ENCODE measurements around the gene PANK4.

The PANK4 gene

DNA sequence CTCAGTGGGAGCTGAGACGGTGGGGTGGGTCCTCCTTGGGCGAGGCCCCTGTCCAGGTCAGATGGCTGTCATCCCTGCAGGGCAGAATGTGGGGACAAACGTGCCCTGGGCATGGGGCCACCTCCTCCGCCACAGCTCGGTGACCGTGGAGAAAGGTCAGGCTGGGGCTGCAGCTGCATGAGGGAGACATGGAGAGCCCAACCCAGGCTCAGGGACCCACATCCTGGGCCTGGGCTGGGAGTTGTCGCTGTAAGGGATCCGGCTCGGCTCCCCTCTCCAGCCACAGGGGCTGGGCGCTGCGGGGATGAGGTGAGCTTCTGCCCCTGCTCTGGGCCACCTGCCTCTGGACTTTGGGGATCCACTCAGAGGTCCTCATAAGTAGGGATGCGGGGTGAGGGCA is 50.8 kb downstream of the PANK4 start:
- DNase-seq (ENCODE audit: extremely low read depth, low read depth): no peak

DNA sequence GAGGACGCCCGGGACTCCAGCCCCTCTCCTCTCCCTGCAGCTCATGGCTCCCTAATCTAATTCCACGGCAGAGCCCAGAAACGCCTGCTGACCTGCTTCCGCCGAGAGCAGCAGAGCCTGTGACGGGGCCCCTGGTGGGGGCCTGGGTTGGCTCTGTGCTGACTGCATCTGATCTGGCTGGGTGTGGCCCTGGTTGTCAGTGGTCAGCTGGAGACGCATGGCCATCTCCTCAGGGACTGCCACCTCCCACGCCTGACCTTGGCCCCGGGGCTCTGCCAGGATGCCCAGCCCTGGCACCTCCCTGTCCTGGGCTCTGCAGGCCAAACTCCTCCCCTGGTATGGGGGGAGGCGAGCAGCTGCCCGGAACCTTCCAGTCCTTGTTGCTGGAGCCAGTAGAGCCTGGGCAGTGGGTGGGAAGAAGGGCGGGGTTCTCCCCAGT is 51.4 kb downstream of the PANK4 start:
- TF ChIP-seq, protein P1, sequence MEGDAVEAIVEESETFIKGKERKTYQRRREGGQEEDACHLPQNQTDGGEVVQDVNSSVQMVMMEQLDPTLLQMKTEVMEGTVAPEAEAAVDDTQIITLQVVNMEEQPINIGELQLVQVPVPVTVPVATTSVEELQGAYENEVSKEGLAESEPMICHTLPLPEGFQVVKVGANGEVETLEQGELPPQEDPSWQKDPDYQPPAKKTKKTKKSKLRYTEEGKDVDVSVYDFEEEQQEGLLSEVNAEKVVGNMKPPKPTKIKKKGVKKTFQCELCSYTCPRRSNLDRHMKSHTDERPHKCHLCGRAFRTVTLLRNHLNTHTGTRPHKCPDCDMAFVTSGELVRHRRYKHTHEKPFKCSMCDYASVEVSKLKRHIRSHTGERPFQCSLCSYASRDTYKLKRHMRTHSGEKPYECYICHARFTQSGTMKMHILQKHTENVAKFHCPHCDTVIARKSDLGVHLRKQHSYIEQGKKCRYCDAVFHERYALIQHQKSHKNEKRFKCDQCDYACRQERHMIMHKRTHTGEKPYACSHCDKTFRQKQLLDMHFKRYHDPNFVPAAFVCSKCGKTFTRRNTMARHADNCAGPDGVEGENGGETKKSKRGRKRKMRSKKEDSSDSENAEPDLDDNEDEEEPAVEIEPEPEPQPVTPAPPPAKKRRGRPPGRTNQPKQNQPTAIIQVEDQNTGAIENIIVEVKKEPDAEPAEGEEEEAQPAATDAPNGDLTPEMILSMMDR (IDR thresholded peaks at IDR 0.05; ENCODE audit: low read depth, low read length): no peak
- DNase-seq (ENCODE audit: extremely low read depth, low read depth): no peak

More for the DNA sequence above, 50.8 kb downstream of the PANK4 start:
- TF ChIP-seq, protein P1 (IDR thresholded peaks at IDR 0.05; ENCODE audit: low read depth, low read length): no peak

DNA sequence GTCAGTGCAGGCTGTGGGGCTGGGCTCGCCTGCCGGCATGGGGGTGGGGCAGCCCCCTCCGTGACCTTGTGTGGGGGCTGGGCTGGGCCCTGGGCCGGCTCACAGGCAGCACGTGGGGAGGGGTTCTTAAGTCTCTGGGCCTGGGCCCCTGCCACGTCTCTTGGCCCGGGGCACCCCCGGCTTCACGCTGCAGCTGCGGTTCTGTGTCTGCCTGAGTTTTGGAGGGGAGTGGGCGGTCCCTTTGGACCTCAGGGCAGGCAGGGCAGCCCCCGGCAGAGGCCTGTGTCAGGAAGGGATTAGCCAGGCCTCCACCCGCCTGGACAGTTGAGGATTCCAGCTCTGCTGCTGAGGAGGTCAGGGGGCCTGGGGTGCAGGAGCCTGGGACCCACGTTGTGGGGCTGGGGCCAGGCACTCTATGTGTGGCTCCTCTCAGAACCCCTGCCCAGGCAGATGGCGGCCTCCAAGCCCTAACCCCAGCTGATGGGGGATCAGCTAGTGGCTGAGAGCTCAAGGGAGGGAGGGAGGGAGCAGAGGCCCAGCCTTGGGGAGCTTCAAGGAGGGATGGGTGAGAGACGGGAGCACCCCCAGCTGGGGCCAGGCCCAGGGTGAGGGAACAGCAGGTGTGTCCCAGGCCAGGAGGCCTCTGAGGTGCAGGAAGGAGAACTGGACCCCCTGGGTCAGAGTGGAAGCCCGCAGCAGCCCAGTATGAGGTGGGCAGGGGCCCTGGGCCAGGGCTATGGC is 52.1 kb downstream of the PANK4 start:
- DNase-seq (ENCODE audit: extremely low read depth, low read depth): no peak

DNA sequence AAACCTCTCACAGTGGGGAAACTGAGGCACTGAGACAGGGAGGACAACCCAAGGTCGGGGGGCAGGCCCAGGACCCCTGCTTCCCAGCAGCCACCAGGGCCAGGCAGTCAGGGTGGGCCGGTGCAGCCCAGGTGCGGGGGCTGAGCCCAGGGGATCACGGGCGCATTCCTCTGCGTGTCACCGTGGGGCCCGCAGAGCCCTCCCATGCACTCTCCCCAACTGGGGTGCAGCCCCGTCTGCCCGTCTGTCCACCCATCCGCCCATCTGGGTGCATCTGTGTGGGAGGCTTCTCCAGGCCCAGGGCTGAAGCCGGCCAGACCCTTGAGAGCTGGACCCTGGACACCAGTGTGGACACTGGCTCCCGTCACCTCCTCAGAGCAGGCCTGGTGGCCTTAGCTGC is 53.2 kb downstream of the PANK4 start:
- no peak for DNase-seq (ENCODE audit: extremely low read depth, low read depth)
- TF ChIP-seq, protein P1 (IDR thresholded peaks at IDR 0.05; ENCODE audit: low read depth, low read length): no peak

More for the DNA sequence above, 52.1 kb downstream of the PANK4 start:
- TF ChIP-seq, protein P1 (IDR thresholded peaks at IDR 0.05; ENCODE audit: low read depth, low read length): no peak

DNA sequence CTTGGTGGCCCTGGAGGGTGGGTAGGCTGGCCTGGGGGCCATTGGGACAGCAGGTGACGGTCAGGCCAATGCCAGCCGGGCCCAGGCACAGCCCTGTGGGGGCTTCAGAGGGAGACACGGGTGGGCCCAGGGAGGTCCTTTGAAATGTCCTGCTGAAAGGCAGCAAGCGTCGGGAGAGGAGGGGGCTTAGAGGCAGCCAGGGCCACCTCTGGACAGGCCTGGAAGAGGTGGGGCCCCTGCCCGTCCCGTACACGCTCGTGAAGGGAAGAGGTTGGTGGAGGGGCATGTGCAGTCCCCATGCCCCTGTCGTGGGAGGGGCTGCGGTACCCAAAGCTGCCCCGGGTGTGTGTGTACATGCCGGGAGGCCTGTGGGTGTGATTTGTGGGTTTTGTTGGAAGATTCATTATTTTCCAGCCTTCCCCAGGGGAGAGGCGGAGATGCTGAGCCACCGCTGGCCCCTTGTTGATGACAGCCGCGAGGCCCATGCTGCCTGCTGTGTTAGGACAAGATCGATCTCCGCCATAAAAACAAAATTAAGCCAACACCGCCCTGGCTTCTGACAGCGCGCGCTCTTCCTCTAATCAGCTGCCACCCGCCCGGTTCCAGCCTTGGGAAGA is 53.7 kb downstream of the PANK4 start:
- TF ChIP-seq, protein P1 (IDR thresholded peaks at IDR 0.05; ENCODE audit: low read depth, low read length): no peak
- no peak for DNase-seq (ENCODE audit: extremely low read depth, low read depth)

DNA sequence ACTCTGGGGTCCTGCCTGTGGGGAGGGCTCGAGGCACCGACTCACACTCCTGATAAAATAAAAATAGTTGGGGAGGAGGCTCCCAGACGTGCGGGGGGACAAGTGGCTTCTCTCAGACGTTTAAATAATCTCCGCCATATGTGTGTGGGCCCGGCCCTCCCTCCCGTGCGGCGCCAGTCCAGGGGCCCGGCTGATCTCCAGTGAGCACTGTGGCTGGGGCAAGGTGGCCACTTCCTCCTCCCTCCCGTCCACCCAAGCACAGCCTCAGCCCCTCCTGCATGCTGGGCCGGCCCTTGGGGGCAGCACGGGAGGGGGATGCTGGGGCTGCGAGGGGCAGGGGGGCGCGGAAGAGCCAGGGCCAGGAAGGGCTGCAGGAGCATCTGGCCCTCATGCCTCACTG is 54.3 kb downstream of the PANK4 start:
- DNase-seq (ENCODE audit: extremely low read depth, low read depth): no peak
- TF ChIP-seq, protein P1 (IDR thresholded peaks at IDR 0.05; ENCODE audit: low read depth, low read length): no peak

DNA sequence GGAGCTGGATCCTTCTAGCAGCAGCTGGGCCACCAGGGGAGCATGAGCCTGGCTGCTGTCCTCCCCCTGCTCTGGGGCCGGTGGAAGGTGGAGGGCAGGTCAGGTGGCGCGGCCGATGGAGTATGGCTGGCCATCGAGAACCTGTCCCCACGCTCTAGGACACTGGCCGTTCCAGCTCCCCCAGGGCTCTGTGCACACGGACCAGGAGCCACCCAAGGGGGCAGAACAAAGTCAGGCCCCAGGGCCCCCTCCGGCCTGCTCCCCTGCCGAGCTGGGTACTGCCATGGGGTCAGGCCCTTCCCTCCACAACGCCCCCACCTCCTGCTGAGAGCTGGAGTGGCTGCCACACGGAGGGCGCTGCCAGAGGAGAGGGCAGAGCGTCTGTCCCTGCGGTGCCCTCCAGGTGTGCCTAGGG is 54.8 kb downstream of the PANK4 start:
- no peak for DNase-seq (ENCODE audit: extremely low read depth, low read depth)

More for the DNA sequence above, 54.8 kb downstream of the PANK4 start:
- TF ChIP-seq, protein P1 (IDR thresholded peaks at IDR 0.05; ENCODE audit: low read depth, low read length): no peak

Data from AG09319 (cell line).